ENCODE results near the gene RASL12. TPM values are rescaled to one million over a fixed set of nuclear protein-coding genes. Genes with fewer than 3 reads are reported as not detected.
"Not testable (repeated sequence)": the region's sequence is repeated elsewhere in the genome, so short reads cannot be mapped to it uniquely, and the experiment has no call there.

Gene RASL12
- total and polyA plus RNA-seq, 7 donors = 2.5 to 6.3 (median 3.0) TPM

DNA sequence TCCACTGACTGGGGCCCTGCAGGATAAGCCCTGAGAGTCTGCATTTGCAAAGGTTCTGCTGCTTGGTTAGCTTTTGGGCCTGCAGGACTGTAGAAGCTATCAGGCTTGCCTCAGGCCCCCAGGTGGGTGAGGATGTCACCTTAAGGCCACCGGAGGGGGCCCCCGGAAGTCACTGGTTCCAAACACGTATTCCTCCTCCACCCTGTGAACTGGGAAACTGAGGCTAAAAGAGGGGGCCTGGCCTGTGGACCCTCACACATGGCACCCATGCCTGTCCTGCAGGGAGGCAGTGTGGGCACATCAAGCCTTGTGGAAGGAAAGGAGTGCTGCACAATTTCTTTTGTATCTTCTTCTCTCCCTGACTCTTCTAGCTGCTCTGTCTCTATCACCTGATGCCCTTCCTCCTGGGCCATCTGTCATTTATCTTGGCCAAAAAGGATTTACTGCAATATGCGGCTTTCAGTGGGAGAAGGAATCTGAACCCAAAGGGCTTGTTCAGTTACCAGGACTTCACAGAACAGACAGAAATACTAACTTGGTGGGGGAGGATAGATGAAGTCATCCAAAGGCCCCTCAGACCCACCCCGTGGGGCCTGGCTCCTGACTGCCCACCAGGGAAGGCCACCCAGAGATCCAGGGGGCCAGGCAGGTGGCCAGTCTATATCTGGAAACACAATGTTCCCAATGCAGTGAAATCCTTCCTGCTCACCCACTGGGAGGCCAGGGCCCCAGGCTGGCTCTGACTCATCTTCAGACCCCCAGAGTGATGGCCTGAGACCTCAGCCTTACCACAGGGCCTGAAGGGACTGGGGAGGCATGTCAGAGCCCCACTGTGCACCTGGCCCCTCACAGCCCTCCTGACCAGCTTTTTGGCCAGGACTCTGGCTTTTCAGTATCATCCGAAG lies 28.9 kb upstream of the RASL12 start:
- H3K9me3 ChIP-seq = no peaks in the 10 kb centered on the region
- 74 to 91% (median 79%) methylated on average over 6 of the region's 6 CpGs for WGBS, 3 donors
- ATAC-seq (no peak), DNase-seq (no peak)
- no peaks in the 10 kb centered on the region for H3K27me3 ChIP-seq (ENCODE audit: insufficient read depth in 3 of 3, low read length in 2 of 3)
- TF ChIP-seq CTCF (IDR thresholded peaks at IDR 0.05) = no peak
- H3K4me1 ChIP-seq = peaks cover 9% of the 10 kb centered on the region
- H3K4me3 ChIP-seq = no peak overlapping the region
- peaks cover 4 to 51% of the 10 kb centered on the region in 2 donors for H3K36me3 ChIP-seq (ENCODE audit: insufficient read depth in 1 of 2, low read depth in 1 of 2)
- no peak overlapping the region for H3K27ac ChIP-seq
- intact Hi-C loops (cut with DNase I) = no loop called here

DNA sequence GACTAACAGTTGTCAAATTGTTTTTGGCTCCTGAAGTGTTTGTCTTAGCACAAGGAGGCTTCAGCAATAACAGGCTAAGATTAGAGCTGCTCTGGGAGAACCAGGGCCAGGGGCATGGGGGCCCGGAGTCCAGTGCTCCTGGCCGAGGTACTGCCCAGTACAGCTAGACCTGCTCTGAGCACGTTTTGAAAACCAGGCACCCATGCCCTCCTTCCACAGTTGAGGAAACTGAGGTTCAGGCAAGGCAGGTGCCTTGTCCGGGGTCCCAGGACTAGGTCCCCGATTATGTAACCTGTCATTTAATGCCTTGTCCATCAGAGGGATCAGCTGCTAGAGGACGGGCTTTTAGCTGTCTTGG lies 27.9 kb upstream of the RASL12 start:
- intact Hi-C loops (cut with DNase I) = no loop called here
- no peak overlapping the region for H3K27ac ChIP-seq

GRCh38 chr15:65095011-65095746 lies 27.4 kb upstream of the RASL12 start:
- Histone ChIP-seq H3K9me3 (no peaks in the 10 kb centered on the region), H3K36me3 (ENCODE audit: insufficient read depth in 1 of 2, low read depth in 1 of 2) (peaks cover 4 to 39% of the 10 kb centered on the region in 2 donors), H3K4me1 (peaks cover 9% of the 10 kb centered on the region), H3K27me3 (ENCODE audit: insufficient read depth in 3 of 3, low read length in 2 of 3) (no peaks in the 10 kb centered on the region), H3K4me3 (no peak overlapping the region), H3K27ac (no peak overlapping the region)
- 72 to 81% (median 76%) methylated on average over 5 of the region's 5 CpGs for WGBS, 3 donors
- ATAC-seq (no peak), DNase-seq (no peak)
- no peak for TF ChIP-seq CTCF (IDR thresholded peaks at IDR 0.05)
- intact Hi-C loops (cut with DNase I) = no loop called here

More for the DNA sequence above, 27.9 kb upstream of the RASL12 start:
- no peaks in the 10 kb centered on the region for H3K27me3 ChIP-seq (ENCODE audit: insufficient read depth in 3 of 3, low read length in 2 of 3)
- ATAC-seq = no peak
- H3K36me3 ChIP-seq (ENCODE audit: insufficient read depth in 1 of 2, low read depth in 1 of 2) = peaks cover 4 to 44% of the 10 kb centered on the region in 2 donors
- H3K4me1 ChIP-seq = peaks cover 9% of the 10 kb centered on the region
- no peak overlapping the region for H3K4me3 ChIP-seq
- WGBS, 3 donors = 54 to 90% (median 75%) methylated on average over 6 of the region's 6 CpGs
- no peak for DNase-seq
- no peak for TF ChIP-seq CTCF (IDR thresholded peaks at IDR 0.05)
- H3K9me3 ChIP-seq = no peaks in the 10 kb centered on the region

GRCh38 chr15:65094294-65094995 lies 26.7 kb upstream of the RASL12 start:
- 69 to 85% (median 76%) methylated on average over 14 of the region's 14 CpGs for WGBS, 3 donors
- H3K4me1 ChIP-seq = peaks cover 13% of the 10 kb centered on the region

GRCh38 chr15:65093793-65094170 lies 26.0 kb upstream of the RASL12 start:
- H3K27ac ChIP-seq; H3K9me3 ChIP-seq; H3K27me3 ChIP-seq (ENCODE audit: insufficient read depth in 3 of 3, low read length in 2 of 3); H3K4me3 ChIP-seq; DNase-seq; intact Hi-C loops (cut with DNase I); ATAC-seq: not testable (repeated sequence)
- Histone ChIP-seq H3K4me1 (peaks cover 17% of the 10 kb centered on the region), H3K36me3 (ENCODE audit: insufficient read depth in 1 of 2, low read depth in 1 of 2) (peaks cover 4 to 26% of the 10 kb centered on the region in 2 donors)
- WGBS, 3 donors = 93 to 96% (median 94%) methylated on average over 13 of the region's 13 CpGs

More at GRCh38 chr15:65094294-65094995, 26.7 kb upstream of the RASL12 start:
- Histone ChIP-seq H3K27ac (no peak overlapping the region), H3K4me3 (no peak overlapping the region), H3K9me3 (no peaks in the 10 kb centered on the region), H3K36me3 (ENCODE audit: insufficient read depth in 1 of 2, low read depth in 1 of 2) (peaks cover 4 to 33% of the 10 kb centered on the region in 2 donors), H3K27me3 (ENCODE audit: insufficient read depth in 3 of 3, low read length in 2 of 3) (no peaks in the 10 kb centered on the region)
- ATAC-seq (peak in 1 of 4 donors; percentile 71), DNase-seq (no peak)
- TF ChIP-seq CTCF (IDR thresholded peaks at IDR 0.05) = no peak
- intact Hi-C loops (cut with DNase I) = no loop called here

Data from psoas muscle (tissue), 8 donors.